ENCODE data around the gene TMEM176B.

- TF ChIP-seq CTCF (IDR thresholded peaks at IDR 0.05; ENCODE audit: borderline replicate concordance, extremely low read depth, low read length, poor library complexity, severe bottlenecking) (no peak), EZH2 (IDR thresholded peaks at IDR 0.05; ENCODE audit: borderline replicate concordance, low read depth, low read length, severe bottlenecking) (no peak)
Observed at GRCh38 chr7:150744041-150744656, 56.0 kb downstream of the TMEM176B start.
